Thyroid gland (tissue), 4 donors: Measurements from ENCODE around the gene DOCK1. TPM values are rescaled to one million over a fixed set of nuclear protein-coding genes. Genes with fewer than 3 reads are reported as not detected.
A peak's percentile ranks its signal among the peaks of the same experiment; 100 is the strongest.

Experiments
- DNase-seq, 2 donors: peaks; one replicate each; pipeline ENCODE4 v3.0.0-alpha.2; 2019
- H3K27ac ChIP-seq, 3 donors: fragments of 200-600 bp; sonication (generic); 1 replicate in 2 of 3; 2 replicates in 1 of 3; pipeline ENCODE4 v1.5.1; 2016 to 2019; ENCODE audit warnings: mild to moderate bottlenecking in 1 of 3, moderate library complexity in 1 of 3
- H3K27me3 ChIP-seq: fragments of 200-600 bp; sonication (generic); one replicate; pipeline ENCODE4 v1.5.1; 2019
- H3K36me3 ChIP-seq, 2 donors: fragments of 200-600 bp; sonication (generic); one replicate each; pipeline ENCODE4 v1.5.1; 2016 to 2019
- H3K4me1 ChIP-seq, 2 donors: fragments of 200-600 bp; sonication (generic); one replicate each; pipeline ENCODE4 v1.5.1; 2017 to 2019
- H3K4me3 ChIP-seq, 3 donors: fragments of 200-600 bp; sonication (generic); replicated peaks in 1 of 3; 1 replicate in 2 of 3; 2 replicates in 1 of 3; pipeline ENCODE4 v1.5.1; 2016; ENCODE audit warnings: mild to moderate bottlenecking in 1 of 3
- H3K9me3 ChIP-seq: fragments of 200-600 bp; sonication (generic); one replicate; pipeline ENCODE4 v1.5.1; 2017
- CTCF ChIP-seq, 6 experiments: fragments of 200-600 bp in 3 of 6; fragments of 450-650 bp in 3 of 6; sonication (generic) in 3 of 6; IDR thresholded peaks; one replicate each; pipeline ENCODE4 v1.5.1; 2016 to 2019; ENCODE audit warnings: antibody characterized with exemption in 6 of 6, mild to moderate bottlenecking in 2 of 6, inconsistent platforms in 1 of 6, moderate library complexity in 1 of 6
- POLR2A ChIP-seq, 2 donors: fragments of 450-650 bp; IDR thresholded peaks; one replicate each; pipeline ENCODE4 v1.6.1; 2017; ENCODE audit warnings: antibody characterized with exemption in 2 of 2, mild to moderate bottlenecking in 2 of 2, moderate library complexity in 1 of 2
- WGBS, 2 donors: methylation state at CpG; one replicate each; pipeline ENCODE4 v1.1.5; 2017; 5-methylcytosine and 5-hydroxymethylcytosine counted together
- intact Hi-C: fragments of 100-400 bp; cut with DNase I; formaldehyde crosslinking; loops from one replicate; pipeline ENCODE4 v1.15.1; 2023
- total RNA-seq, 4 donors: library from RNA; depleted of rRNA; stranded (reverse); fragments of >200 nt; gene quantifications; one replicate each; pipeline ENCODE4 v1.2.3, GENCODE V29; 2016

Gene DOCK1
- total RNA-seq, 4 donors from 2014 or later: 89.7 to 217 (median 112) TPM

- Histone ChIP-seq H3K4me1 (peaks cover 20 to 39% of the 10 kb centered on the region in 2 donors), H3K4me3 (no peak overlapping the region), H3K27me3 (no peaks in the 10 kb centered on the region), H3K9me3 (no peaks in the 10 kb centered on the region), H3K36me3 (no peaks in the 10 kb centered on the region), H3K27ac (no peak overlapping the region)
- intact Hi-C loops: no loop called here
- WGBS, 2 donors: 67 to 90% methylated on average over 3 to 7 of the region's 7 CpGs
- DNase-seq: no peak
- TF ChIP-seq POLR2A (IDR thresholded peaks at IDR 0.05) (no peak), CTCF (IDR thresholded peaks at IDR 0.05) (no peak)
Observed at GRCh38 chr10:126928274-126928673, 23.0 kb downstream of the DOCK1 start.

GRCh38 chr10:126929391-126929790 lies 24.2 kb downstream of the DOCK1 start:
- TF ChIP-seq CTCF (IDR thresholded peaks at IDR 0.05) (no peak), POLR2A (IDR thresholded peaks at IDR 0.05) (no peak)
- H3K9me3 ChIP-seq: no peaks in the 10 kb centered on the region
- intact Hi-C loops: no loop called here
- WGBS, 2 donors: 85 to 87% methylated on average over 8 of the region's 8 CpGs
- H3K27ac ChIP-seq: no peak overlapping the region
- no peaks in the 10 kb centered on the region for H3K36me3 ChIP-seq
- peaks cover 18 to 37% of the 10 kb centered on the region in 2 donors for H3K4me1 ChIP-seq
- no peaks in the 10 kb centered on the region for H3K27me3 ChIP-seq
- no peak for DNase-seq
- H3K4me3 ChIP-seq: no peak overlapping the region

DNA sequence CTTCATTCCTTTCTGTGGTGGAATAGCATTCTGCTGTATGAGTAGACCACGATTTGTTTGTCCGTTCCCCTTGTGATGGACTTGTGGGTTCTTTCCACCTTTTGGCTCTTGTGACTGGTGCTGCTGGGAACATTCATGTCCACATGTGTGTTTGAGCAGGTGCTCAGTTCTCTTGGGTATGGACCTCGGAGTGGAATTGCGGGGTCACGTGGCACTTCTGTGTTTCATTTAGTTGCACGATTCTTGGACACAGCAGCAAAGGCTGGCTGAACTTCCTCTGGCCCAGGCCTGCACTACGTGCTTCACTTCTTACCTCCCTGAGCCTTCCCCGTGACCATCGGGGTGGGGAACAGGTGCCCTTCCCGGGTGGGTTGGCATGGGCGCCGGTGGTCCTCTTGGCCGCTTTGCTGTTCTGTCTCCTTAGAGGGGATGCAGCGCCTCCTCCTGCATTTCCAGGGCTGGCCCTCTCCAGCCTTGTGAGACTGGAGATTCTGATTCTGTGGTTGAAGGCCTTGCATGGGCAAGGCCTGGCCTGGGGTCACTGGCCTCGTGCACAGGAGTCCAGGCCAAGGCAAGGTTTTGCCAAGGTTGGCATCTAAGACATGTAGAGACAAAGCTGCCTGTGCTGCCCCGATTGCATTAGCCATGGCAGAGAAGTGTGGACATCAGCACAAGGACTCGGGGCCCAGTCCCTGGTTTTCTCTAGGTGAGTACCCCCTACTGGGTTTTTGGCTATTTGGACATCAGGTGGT lies 25.1 kb downstream of the DOCK1 start:
- Histone ChIP-seq H3K36me3 (no peaks in the 10 kb centered on the region), H3K9me3 (no peaks in the 10 kb centered on the region), H3K27ac (peak overlapping the region in 2 of 3 donors; percentile 4 to 37), H3K27me3 (no peaks in the 10 kb centered on the region), H3K4me3 (no peak overlapping the region), H3K4me1 (peaks cover 12 to 32% of the 10 kb centered on the region in 2 donors)
- 83 to 89% methylated on average over 15 to 17 of the region's 17 CpGs for WGBS, 2 donors
- intact Hi-C loops: no loop called here
- TF ChIP-seq POLR2A (IDR thresholded peaks at IDR 0.05) (no peak), CTCF (IDR thresholded peaks at IDR 0.05) (no peak)
- DNase-seq: no peak

DNA sequence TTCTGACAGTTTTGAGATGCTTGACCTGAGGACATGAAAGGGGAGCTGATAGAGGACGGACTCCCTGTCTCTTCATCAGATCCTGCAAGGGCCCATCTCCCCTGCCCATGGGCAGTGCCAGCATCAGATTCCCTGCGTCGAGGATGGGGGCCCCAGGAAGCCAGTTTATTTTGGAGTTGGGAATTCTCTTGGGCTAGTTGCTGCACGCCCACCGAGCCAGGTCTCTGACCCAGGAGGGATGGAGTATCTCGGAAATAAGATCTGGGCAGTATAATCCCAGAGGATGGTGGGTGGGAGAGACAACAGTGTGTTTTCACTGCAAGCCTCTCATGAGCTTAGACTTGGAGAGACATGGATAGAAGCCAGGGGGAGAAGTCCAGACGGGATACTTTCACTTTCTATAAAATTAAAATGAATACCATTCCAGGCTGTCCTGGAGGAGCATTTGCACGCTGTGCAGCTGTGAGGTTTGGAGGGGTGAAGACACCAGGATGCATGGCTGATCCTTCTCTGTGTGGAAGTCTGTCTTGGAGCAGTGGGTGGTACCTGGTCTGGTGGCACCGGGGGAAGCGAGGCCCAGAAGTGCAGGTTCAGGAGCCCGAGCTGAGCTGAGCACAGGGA lies 25.8 kb downstream of the DOCK1 start:
- H3K36me3 ChIP-seq: no peaks in the 10 kb centered on the region
- no peaks in the 10 kb centered on the region for H3K27me3 ChIP-seq
- TF ChIP-seq POLR2A (IDR thresholded peaks at IDR 0.05) (no peak), CTCF (IDR thresholded peaks at IDR 0.05) (no peak)
- no peaks in the 10 kb centered on the region for H3K9me3 ChIP-seq
- peak; percentile 29 to 30 for DNase-seq
- WGBS, 2 donors: 33 to 37% methylated on average over 9 to 11 of the region's 11 CpGs
- peak overlapping the region in 1 of 3 donors; percentile 18 for H3K4me3 ChIP-seq
- intact Hi-C loops: no loop called here
- H3K27ac ChIP-seq: peak overlapping the region in 2 of 3 donors; percentile 24 to 37
- peaks cover 12 to 35% of the 10 kb centered on the region in 2 donors for H3K4me1 ChIP-seq

GRCh38 chr10:126931544-126931943 lies 26.3 kb downstream of the DOCK1 start:
- no peaks in the 10 kb centered on the region for H3K36me3 ChIP-seq
- H3K4me1 ChIP-seq: peaks cover 12 to 35% of the 10 kb centered on the region in 2 donors
- TF ChIP-seq POLR2A (IDR thresholded peaks at IDR 0.05) (no peak), CTCF (IDR thresholded peaks at IDR 0.05) (no peak)
- no peak for DNase-seq
- no peaks in the 10 kb centered on the region for H3K9me3 ChIP-seq
- intact Hi-C loops: no loop called here
- WGBS, 2 donors: 63 to 64% methylated on average over 7 of the region's 7 CpGs
- peak overlapping the region in 1 of 3 donors; percentile 18 for H3K4me3 ChIP-seq
- H3K27me3 ChIP-seq: no peaks in the 10 kb centered on the region
- H3K27ac ChIP-seq: peak overlapping the region in 2 of 3 donors; percentile 24 to 37
